Esophagus muscularis mucosa (tissue), 4 donors: ENCODE measurements around the gene SULT1C2. TPM values are rescaled to one million over a fixed set of nuclear protein-coding genes. Genes with fewer than 3 reads are reported as not detected.

Experiments
- DNase-seq: peaks from one replicate; pipeline ENCODE4 v3.0.0-alpha.2; 2017; ENCODE audit errors: extremely low spot score
- H3K27ac ChIP-seq, 4 donors: fragments of 200-600 bp; sonication (generic); replicated peaks in 1 of 4; 1 replicate in 3 of 4; 2 replicates in 1 of 4; pipeline ENCODE4 v1.5.1; 2016 to 2019; ENCODE audit warnings: mild to moderate bottlenecking in 1 of 4
- H3K27me3 ChIP-seq, 4 donors: fragments of 200-600 bp; sonication (generic); one replicate each; pipeline versions ENCODE4 v1.5.1 to v1.6.0; 2016 to 2019
- H3K36me3 ChIP-seq, 4 donors: fragments of 200-600 bp; sonication (generic); one replicate each; pipeline ENCODE4 v1.5.1; 2016 to 2019
- H3K4me1 ChIP-seq, 4 donors: fragments of 200-600 bp; sonication (generic); one replicate each; pipeline ENCODE4 v1.5.1; 2016 to 2019
- H3K4me3 ChIP-seq, 4 donors: fragments of 200-600 bp; sonication (generic); 1 replicate in 2 of 4; 2 replicates in 2 of 4; pipeline ENCODE4 v1.5.1; 2016 to 2019; ENCODE audit warnings: mild to moderate bottlenecking in 4 of 4, moderate library complexity in 1 of 4
- H3K9me3 ChIP-seq, 4 donors: fragments of 200-600 bp; sonication (generic); 1 replicate in 3 of 4; 2 replicates in 1 of 4; pipeline ENCODE4 v1.5.1; 2016 to 2019
- CTCF ChIP-seq, 3 experiments: fragments of 200-600 bp in 2 of 3; fragments of 450-650 bp in 1 of 3; sonication (generic) in 2 of 3; IDR thresholded peaks; one replicate each; pipeline ENCODE4 v1.5.1; 2017 to 2019; ENCODE audit warnings: antibody characterized with exemption in 3 of 3, mild to moderate bottlenecking in 2 of 3, moderate library complexity in 1 of 3
- EP300 ChIP-seq: sonication (generic); formaldehyde crosslinking; IDR thresholded peaks from one replicate; pipeline ENCODE4 v1.6.1; 2017; ENCODE audit warnings: antibody characterized with exemption
- POLR2A ChIP-seq: fragments of 450-650 bp; IDR thresholded peaks from one replicate; pipeline ENCODE4 v1.6.1; 2017; ENCODE audit warnings: antibody characterized with exemption, moderate library complexity, mild to moderate bottlenecking, low read depth
- POLR2AphosphoS5 ChIP-seq, 2 donors: sonication (generic); formaldehyde crosslinking; IDR thresholded peaks; one replicate each; pipeline ENCODE4 v1.6.1; 2017; ENCODE audit warnings: antibody characterized with exemption in 2 of 2
- WGBS: methylation state at CpG from one replicate; pipeline ENCODE4 v1.1.5; 2018; 5-methylcytosine and 5-hydroxymethylcytosine counted together
- intact Hi-C: fragments of 100-400 bp; cut with DNase I; formaldehyde crosslinking; loops from one replicate; pipeline ENCODE4 v1.15.1; 2023
- total RNA-seq, 4 donors: library from RNA; depleted of rRNA; stranded (reverse); fragments of >200 nt; gene quantifications; one replicate each; pipeline versions ENCODE4 v1.1.0 to v1.2.1, GENCODE V29; 2016

The SULT1C2 gene
- total RNA-seq, 4 donors from 2014 or later = 0.66 to 1.0 TPM; not detected in 2

GRCh38 chr2:108345951-108346350, 57.3 kb downstream of the SULT1C2 start:
- no peak overlapping the region for H3K4me3 ChIP-seq
- H3K9me3 ChIP-seq = no peaks in the 10 kb centered on the region
- H3K36me3 ChIP-seq = no peaks in the 10 kb centered on the region
- DNase-seq = no peak
- TF ChIP-seq EP300 = no peak
- no peak for TF ChIP-seq POLR2A
- no peak for TF ChIP-seq CTCF (IDR thresholded peaks at IDR 0.05)
- no peak for TF ChIP-seq POLR2AphosphoS5 (IDR thresholded peaks at IDR 0.05)
- intact Hi-C loops = no loop called here
- H3K27me3 ChIP-seq = peaks cover 0 to 4% (median 0%) of the 10 kb centered on the region in 4 donors
- 82% methylated on average over 3 of the region's 3 CpGs for WGBS
- H3K27ac ChIP-seq = no peak overlapping the region
- no peaks in the 10 kb centered on the region for H3K4me1 ChIP-seq

GRCh38 chr2:108346827-108347226, 58.1 kb downstream of the SULT1C2 start:
- H3K4me3 ChIP-seq = no peak overlapping the region
- H3K27ac ChIP-seq = no peak overlapping the region
- DNase-seq = no peak
- H3K36me3 ChIP-seq = no peaks in the 10 kb centered on the region
- intact Hi-C loops = no loop called here
- H3K27me3 ChIP-seq = peaks cover 0 to 4% (median 0%) of the 10 kb centered on the region in 4 donors
- H3K4me1 ChIP-seq = no peaks in the 10 kb centered on the region
- TF ChIP-seq POLR2A (no peak), CTCF (IDR thresholded peaks at IDR 0.05) (no peak), EP300 (no peak), POLR2AphosphoS5 (IDR thresholded peaks at IDR 0.05) (no peak)
- no peaks in the 10 kb centered on the region for H3K9me3 ChIP-seq
- WGBS = 80% methylated on average over 3 of the region's 3 CpGs

- Histone ChIP-seq H3K27me3 (peaks cover 0 to 4% (median 0%) of the 10 kb centered on the region in 4 donors), H3K36me3 (no peaks in the 10 kb centered on the region), H3K9me3 (no peaks in the 10 kb centered on the region), H3K4me3 (no peak overlapping the region), H3K4me1 (no peaks in the 10 kb centered on the region), H3K27ac (no peak overlapping the region)
- no peak for DNase-seq
- intact Hi-C loops = no loop called here
- TF ChIP-seq EP300 (no peak), POLR2AphosphoS5 (IDR thresholded peaks at IDR 0.05) (no peak), POLR2A (no peak), CTCF (IDR thresholded peaks at IDR 0.05) (no peak)
- 74% methylated on average over 3 of the region's 3 CpGs for WGBS
Observed at GRCh38 chr2:108347786-108348185, 59.1 kb downstream of the SULT1C2 start.

- no peaks in the 10 kb centered on the region for H3K36me3 ChIP-seq
- 71% methylated on average over 5 of the region's 5 CpGs for WGBS
- H3K4me1 ChIP-seq = no peaks in the 10 kb centered on the region
- no peak for DNase-seq
- TF ChIP-seq POLR2AphosphoS5 (IDR thresholded peaks at IDR 0.05) (no peak), POLR2A (no peak), CTCF (IDR thresholded peaks at IDR 0.05) (no peak), EP300 (no peak)
- no peaks in the 10 kb centered on the region for H3K9me3 ChIP-seq
- H3K27ac ChIP-seq = no peak overlapping the region
- H3K27me3 ChIP-seq = peaks cover 0 to 4% (median 0%) of the 10 kb centered on the region in 4 donors
- intact Hi-C loops = no loop called here
- no peak overlapping the region for H3K4me3 ChIP-seq
Observed at GRCh38 chr2:108348816-108349570, 60.3 kb downstream of the SULT1C2 start.

GRCh38 chr2:108349571-108349928, 60.9 kb downstream of the SULT1C2 start:
- DNase-seq = no peak
- H3K4me3 ChIP-seq = no peak overlapping the region
- no peak overlapping the region for H3K27ac ChIP-seq
- WGBS = 96% methylated on average over 2 of the region's 2 CpGs
- no peak for TF ChIP-seq EP300
- TF ChIP-seq POLR2A = no peak
- no peak for TF ChIP-seq POLR2AphosphoS5 (IDR thresholded peaks at IDR 0.05)
- TF ChIP-seq CTCF (IDR thresholded peaks at IDR 0.05) = no peak
- H3K27me3 ChIP-seq = peaks cover 0 to 4% (median 0%) of the 10 kb centered on the region in 4 donors
- H3K36me3 ChIP-seq = no peaks in the 10 kb centered on the region
- no peaks in the 10 kb centered on the region for H3K9me3 ChIP-seq
- H3K4me1 ChIP-seq = no peaks in the 10 kb centered on the region
- intact Hi-C loops = no loop called here
